Stimulated activated CD8-positive, alpha-beta memory T cell treated with anti-CD3 and anti-CD28 coated beads, Interleukin-7, amount 100 ng/mL, for 4 hours (primary cell): ENCODE results near the gene UGT1A6.
A peak's percentile ranks its signal among the peaks of the same experiment; 100 is the strongest.
"Not testable (repeated sequence)": the region's sequence is repeated elsewhere in the genome, so short reads cannot be mapped to it uniquely, and the experiment has no call there.

ENCODE experiments used
- DNase-seq, 2 donors: peaks; one replicate each; pipeline ENCODE4 v3.0.0-alpha.2; 2020; ENCODE audit warnings: low read depth in 2 of 2

Gene UGT1A6

DNA sequence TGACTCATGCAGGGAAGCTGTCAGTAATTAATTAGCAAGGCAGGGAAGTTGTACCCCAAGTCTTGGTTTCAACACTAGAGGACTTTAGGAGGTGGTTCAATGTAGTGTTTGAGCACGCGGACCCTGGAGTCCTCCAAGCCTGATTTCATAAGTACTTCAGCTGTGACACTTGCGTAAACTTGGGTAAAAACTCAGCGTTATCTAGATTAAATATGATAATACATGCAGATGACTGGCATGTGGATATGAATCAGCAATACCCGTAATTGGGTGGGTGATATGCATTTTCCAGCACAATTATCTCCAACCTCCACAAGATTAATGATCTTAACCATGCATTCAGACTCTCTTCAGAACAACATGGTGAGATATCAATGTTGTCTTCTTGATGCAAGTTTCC, 5.8 kb upstream of the UGT1A6 start:
- DNase-seq = no peak

DNA sequence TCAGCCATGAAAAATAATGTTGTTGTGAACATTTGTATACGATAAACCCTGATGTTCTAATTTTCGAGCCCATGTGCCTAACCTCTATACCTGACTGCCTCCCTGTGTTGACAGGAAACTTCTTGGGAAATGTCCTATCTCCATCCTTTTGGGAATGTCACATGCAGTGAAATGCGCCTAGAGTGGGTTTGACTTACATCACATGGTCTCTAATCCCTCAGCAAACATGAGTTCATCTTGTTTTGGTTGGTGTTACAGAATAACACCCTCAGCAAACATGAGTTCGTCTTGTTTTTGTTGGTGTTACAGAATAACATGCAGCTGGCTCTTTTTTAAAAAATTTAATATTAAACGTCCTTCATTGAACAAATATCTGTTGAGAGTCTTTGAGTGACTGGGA, 4.3 kb upstream of the UGT1A6 start:
- no peak for DNase-seq

DNA sequence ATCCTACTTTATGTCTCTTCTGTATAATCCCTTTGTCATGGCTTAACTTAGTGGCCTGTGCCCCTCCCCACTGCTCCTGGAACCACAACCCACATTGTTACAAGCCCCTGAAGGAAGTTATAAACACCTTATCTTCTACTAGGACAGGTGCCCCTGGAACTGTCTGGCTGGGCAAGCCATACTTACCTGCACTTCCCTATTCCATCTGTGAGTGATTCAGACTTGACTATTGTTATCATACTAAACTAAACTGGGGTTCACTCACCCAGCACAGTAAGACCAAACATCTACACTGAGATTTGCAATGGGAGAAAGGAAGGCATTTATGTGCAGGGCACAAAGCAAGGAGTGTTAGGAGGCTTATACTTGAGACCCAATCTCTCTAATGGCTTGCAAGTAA, 3.7 kb upstream of the UGT1A6 start:
- no peak for DNase-seq

- no peak for DNase-seq
Measured at GRCh38 chr2:233689501-233689900, 3.2 kb upstream of the UGT1A6 start.

- DNase-seq = no peak
Measured at GRCh38 chr2:233690444-233690843, 2.2 kb upstream of the UGT1A6 start.

DNA sequence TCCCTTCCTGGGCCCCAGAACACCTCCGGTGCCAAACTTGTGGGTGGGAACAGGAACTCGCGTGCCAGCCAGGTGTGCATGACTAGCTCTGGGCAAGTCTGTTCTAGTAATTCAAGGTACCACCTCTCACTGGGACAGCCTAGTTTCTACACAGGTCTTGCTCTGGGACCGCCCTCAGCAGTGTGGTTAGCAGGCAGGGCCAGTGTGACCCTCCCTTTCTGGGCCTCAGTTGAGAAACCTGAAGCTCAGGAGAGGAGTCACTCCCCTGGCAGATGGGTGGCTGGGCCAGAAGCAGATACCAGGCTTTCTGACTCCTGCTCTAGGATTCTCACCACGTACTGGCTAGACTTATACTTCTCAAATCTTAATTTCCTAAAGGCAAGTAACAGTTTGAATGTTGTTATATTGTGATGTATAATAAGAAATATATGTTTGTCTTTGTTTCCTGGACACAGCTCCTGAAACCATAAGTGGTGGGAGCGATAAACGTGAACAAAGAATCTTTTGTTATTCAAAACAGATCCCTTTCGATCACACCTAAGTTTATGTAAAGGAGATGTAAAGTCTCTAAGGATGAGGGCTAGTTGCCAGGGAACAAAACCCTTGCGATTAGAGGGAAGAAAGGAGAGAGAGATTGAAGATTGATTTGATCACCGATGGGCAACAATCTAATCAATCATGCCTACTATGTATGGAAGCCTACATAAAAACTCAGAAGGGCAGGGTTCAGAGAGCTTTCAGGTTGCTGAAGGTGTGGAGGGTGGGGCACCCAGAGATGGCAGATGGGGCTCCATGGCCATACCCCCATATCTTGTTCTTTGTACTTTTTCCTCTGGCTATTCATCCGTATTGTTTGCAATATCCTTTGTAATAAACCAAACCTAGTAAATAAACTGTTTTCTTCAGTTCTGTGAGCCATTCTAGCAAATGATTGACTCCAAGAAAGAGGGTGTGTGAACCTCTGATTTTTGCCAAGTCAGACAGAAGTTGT, 952 bp upstream of the UGT1A6 start:
- DNase-seq = no peak

DNA sequence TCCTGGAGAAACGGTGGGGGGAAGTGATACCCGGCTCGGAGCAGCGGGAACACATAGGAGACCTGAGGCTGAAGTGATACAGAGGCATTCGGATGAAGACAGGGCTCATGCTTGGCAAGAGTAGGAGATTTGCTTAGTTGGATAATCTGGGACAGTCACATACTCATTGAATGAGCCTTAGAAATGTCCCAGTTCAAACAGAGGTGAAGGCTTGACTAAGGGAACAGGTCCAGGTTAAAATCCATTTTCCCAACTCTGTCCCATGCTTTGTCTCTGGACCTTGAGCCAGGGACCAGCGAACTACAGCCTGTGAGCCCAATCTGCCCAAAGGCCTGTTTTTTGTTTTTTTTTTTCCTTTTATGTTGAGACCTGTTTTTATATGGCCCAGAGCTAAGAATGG, 1.3 kb downstream of the UGT1A6 start:
- no peak for DNase-seq

DNA sequence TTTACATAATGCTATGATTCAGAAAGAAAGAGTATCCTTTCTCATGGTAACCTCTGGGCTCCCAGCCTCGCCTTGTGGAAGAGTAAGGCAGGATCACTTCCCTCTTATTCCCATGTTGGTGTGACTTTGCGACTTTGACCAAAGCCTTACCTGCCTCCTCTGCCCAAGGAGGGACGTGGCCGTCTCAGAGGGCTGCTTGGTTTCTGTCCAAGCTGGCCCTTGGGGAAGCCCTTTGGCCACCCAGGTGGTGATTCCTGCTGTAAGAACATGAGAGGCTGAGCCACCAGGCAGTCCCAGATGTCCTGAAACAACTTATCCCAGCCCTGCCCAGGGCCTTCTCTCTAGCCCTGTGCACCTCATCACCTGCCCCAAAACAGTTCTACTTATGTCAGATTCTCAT, 6.0 kb downstream of the UGT1A6 start:
- no peak for DNase-seq

GRCh38 chr2:233699424-233700027, 6.8 kb downstream of the UGT1A6 start:
- no peak for DNase-seq

GRCh38 chr2:233700028-233700635, 7.4 kb downstream of the UGT1A6 start:
- no peak for DNase-seq

DNA sequence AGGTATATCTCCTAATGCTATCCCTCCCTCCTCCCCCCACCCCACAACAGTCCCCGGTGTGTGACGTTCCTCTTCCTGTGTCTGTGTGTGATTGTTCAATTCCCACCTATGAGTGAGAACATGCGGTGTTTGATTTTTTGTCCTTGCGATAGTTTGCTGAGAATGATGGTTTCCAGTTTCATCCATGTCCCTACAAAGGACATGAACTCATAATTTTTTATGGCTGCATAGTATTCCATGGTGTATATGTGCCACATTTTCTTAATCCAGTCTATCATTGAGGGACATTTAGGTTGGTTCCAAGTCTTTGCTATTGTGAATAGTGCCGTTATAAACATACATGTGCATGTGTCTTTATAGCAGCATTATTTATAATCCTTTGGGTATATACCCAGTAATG, 8.2 kb downstream of the UGT1A6 start:
- DNase-seq = not testable (repeated sequence)

DNA sequence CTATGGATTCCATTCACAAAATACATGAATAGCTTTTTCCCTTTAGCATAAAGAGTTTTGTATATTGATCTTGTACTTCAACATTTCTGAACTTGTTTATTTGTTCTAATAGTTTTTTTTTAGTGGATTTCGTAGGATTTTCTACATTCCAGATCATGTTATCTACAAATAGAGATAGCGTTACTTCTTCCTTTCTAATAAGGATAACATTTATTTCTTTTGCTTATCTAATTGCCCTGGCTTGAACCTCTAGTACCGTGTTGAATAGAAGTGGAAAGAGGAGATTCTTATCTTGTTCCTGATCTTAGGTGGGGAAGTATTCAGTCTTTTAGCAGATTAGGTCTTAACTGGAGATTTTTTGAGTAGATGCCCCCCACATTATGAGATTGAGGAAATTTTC, 9.5 kb downstream of the UGT1A6 start:
- no peak for DNase-seq

DNA sequence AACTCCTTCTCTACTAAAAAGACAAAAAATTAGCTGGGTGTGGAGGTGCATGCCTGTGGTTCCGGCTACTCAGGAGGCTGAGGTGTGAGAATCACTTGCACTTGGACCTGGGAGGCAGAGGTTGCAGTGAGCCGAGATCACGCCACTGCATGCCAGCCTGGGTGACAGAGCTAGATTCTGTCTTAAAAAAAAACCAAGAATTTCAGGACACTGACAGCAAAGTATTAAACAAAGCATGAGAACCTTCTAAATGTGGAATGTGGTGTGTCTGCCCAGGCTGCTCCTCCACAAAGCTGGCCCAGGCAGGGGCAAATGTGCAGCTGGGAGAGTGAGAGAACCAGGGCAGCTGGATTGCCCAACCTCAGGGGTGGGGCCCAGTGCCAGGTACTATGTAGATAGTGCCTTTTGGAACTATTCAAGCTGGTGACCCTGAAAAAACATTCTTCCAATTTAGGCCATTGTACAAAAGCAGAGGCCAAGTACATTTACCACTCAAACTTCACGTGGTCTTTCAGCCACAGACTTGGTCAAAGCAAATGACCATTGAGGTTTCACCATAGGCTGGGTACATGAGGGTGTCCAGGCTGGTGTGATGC, 13.3 kb downstream of the UGT1A6 start:
- no peak for DNase-seq

- no peak for DNase-seq
Measured at GRCh38 chr2:233706720-233707119, 14.0 kb downstream of the UGT1A6 start.

DNA sequence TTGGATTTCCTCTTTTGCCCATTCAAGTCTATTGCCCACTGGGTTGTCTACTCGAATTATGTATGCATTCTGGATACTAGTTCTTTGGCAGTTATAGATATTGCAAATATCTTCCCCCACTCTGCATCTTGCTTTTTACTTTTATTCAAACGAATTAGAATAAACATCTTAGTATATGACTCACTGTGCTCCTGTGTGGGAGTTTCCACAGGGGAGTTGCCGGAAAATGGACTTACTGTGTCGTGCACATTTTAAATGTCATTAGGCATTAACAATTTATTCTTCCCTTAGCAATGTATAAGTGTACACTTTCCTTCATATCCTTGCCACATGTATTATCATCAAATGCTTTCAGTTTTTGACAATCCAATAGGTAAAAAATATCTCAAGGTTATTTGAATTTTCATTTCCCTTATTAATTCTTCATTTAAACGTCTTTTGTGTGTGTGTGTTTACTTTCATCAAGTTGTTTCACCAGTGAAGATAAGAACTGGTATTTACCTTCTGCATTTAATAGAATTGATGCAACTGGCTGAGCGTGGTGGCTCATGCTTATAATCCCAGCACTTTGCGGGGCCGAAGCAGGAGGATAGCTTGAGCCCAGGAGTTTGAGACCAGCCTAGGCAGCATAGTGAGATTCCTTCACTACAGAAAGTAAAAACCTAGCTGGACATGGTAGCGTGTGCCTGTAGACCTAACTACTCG, 15.4 kb downstream of the UGT1A6 start:
- DNase-seq = no peak

GRCh38 chr2:233708942-233709341, 16.3 kb downstream of the UGT1A6 start:
- DNase-seq = no peak

GRCh38 chr2:233711312-233712008, 18.8 kb downstream of the UGT1A6 start:
- peak; percentile 31 to 41 for DNase-seq

- DNase-seq = no peak
Measured at GRCh38 chr2:233712611-233713261, 20.0 kb downstream of the UGT1A6 start, which contains the start of gene UGT1A5. UGT1A5 (plus strand) TSS chr2:233712907; CDS start chr2:233712992, 85 bp downstream.

- DNase-seq = no peak
Measured at GRCh38 chr2:233713262-233713615, 20.5 kb downstream of the UGT1A6 start.

DNA sequence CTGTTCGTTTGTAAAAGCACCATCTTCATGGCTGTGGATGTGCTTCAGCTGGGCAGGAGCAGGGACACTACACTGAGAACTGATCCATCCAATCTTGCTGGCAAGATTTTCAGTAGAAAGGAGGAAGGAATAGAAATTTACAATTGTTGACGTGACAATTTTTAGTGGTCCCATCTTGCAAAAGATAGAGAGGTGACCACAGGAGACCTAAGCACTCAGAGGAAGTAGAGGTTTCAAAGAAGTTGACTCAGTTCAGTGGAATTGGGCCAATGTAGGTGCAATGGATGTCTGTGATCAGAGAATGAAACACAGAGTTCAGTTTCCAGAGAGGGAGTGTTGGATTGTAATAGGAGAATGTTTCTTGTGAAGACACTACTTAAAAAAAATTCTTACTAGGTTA, 21.4 kb downstream of the UGT1A6 start:
- no peak for DNase-seq

GRCh38 chr2:233718552-233718951, 25.9 kb downstream of the UGT1A6 start, which contains the start of gene UGT1A4:
UGT1A4 (plus strand) TSS chr2:233718736; CDS start chr2:233718821, 85 bp downstream.
- DNase-seq = no peak
